GF-D8 (cell line): ENCODE measurements around the gene CD200R1L.

Source experiments
- DNase-seq: peaks from one replicate; lab custom pipeline; 2025; lab: John Stamatoyannopoulos, UW

Gene CD200R1L

DNA sequence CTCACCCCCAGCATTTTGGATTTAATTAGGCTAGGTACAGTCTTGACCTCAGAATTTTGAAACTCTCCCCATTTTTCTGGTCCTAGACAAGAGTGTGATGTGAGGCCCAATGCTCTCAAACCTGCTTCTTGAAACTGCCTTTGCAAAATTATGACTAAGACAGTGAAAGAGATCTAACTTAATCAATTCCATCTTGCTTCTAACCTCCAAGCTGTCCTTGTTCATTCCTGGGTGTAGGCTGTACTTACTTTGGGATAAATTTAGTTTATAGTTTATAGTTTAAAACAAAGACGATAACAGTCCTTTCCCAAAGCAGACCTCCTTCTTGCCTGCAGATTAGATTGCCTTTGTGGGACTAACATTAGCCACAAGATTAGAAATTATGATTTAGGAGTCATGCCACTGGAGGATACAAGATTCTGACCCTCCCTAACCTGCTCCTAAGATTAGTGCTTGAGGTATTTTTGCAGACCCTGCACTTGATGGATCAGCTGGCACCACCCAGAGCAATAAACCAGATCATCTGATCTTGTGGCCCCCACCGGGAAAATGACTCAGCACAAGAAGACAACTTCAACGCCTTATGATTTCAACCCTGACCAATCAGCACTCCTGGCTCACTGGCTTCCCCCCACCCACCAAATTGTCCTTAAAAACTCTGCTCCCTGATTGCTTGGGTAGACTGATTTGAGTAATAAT lies 59.6 kb downstream of the CD200R1L start:
- DNase-seq: no peak

DNA sequence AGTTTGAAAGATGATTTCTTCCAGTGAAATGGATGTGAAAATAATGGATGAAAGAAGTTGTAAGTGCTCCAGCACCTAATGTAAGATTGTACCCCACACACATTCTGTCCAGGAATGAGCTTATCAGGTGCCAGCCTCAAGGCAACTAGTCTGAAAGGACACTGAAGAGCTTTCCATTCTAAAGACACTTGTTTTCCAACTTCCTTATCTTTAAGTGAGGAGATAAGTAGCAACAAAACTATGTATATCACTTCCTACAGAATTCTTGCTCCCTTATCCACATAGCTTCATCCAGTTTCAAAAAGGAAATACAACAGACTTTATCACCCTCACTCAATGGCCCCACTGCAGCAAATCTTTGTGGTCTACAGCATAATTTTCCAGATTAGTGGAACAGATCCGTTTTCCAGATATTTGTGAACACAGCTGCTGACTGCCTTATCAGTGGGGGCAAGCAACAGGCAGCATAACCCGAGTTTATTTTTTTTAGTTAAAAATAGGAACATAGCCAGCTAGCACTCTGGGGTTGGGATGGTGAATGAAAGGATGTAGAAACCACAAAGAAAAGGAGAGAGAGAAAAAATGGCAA lies 60.6 kb downstream of the CD200R1L start:
- DNase-seq: no peak

DNA sequence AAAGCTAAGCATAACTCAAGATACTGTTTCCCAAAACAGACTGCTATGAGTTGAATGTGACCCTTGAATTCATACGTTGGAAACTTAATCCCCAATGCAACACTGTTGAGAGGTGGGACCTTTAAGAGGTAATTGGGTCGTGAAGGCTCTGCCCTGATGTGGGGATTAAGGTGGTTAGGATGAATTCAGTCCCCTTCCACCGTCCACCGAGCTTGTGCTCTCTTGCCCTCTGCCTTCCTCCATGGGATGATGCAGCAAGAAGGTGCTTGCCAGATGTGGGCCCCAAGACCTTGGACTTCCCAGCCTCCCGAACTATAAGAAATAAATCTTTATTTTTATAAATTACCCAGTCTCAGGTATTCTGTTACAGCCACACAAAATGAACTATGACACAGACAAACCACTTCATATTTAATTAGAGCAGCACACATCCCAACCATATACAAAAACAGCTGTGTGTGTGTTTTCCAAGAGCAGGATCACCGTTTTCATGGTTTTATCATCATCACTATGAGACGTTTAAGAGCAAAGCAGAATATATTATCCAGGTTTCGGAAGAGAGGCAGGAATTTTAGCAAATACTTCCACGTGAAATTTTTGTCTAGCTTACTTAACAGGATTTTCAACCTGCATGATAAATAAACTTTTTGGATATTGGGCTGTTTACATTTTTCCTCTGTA lies 61.2 kb downstream of the CD200R1L start:
- DNase-seq: no peak

DNA sequence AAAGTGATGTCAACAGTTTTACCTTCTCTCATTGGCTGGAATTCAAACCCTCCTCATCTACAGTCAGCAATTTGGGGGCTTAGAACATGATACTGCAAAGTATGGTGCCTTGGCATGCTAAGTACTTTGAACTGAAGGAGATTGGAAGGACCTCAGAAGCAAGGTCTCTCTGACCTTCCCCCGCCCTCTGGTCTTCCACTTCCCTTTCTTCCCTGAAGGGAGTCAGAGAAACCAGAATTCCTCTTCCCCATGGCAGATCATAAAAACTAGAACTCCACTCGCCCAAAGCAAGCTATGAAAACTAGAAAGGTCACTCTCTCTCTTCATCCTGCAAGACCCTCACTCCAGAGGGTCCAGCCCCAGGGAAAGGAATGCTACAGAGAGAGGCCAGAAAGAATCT lies 64.2 kb downstream of the CD200R1L start:
- DNase-seq: no peak

DNA sequence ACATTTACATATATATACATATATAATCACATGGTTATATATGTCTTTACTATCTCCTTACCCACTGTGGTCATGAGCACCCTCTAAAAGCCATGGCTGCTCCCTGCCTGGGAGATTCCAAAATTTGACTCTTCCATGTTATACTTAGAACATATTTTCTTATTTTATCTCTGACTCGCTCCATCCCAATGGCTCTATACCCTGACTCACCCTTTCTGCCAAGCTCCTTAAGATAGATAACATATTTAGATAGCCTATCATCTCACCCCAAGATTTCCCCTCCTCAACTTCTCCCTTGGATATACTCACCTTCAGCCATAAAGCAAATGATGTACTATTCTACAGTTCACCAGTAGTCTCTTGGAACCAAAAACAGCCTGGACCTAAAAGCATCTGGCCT lies 65.1 kb downstream of the CD200R1L start:
- no peak for DNase-seq

DNA sequence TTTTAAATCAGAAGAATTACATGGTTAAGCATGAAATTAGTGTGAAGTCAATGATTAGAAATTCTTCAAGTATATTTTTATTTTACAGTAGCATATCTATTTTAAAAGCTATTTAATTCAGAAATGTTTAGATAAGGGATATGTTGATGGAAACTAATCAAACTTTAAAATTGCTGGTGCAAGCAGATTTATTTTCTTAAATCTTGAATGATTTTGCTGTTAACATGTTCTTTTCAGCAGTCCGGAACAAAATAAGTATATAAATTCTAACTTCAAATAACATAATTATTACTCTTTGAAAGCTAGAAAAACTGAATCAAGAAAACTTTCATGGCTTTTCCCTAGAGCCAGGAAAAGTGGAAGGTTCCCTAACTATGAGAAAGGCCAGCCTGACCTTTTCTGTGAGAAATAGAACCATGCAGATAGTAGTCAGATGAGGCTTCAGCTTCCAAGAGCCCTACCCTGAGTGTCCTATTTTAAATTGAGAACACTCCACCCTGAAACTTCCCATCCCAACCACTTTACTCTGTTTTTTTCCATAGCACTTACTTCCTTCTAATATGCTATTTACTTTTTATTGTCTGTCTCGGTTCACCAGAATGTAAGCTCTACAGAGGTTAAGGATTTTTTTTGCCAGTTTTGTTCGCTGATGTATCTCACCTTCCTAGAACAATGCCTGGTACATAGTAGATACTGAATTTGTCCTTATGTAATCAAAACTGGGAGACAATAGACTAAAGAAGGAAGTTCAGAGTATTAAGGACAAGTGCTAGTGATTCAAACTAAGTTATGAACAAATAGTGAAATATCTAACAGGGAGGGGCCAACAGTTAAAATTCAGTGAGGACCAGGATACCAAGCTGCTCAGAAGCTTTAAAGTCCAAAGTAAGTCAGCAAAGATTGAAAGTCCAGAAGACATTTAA lies 66.8 kb downstream of the CD200R1L start:
- DNase-seq: no peak

DNA sequence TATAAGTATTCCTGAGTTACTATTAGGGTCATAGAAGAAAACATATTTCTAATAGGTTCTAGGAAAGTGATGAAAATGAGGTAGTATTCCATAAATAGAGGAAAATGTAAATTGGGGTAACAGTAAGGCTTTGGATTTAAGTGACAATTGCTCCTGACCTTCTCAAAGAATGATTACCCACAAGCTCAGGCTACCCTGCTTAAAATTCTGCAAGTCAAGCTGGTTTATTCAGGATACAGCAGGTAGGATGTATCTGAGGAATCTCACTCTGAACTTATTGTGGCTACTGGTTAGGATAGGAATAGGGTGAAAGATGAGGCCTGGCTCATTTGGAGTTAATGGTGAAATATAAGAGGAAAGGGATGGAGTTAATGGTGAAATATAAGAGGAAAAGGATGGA lies 67.7 kb downstream of the CD200R1L start:
- no peak for DNase-seq

DNA sequence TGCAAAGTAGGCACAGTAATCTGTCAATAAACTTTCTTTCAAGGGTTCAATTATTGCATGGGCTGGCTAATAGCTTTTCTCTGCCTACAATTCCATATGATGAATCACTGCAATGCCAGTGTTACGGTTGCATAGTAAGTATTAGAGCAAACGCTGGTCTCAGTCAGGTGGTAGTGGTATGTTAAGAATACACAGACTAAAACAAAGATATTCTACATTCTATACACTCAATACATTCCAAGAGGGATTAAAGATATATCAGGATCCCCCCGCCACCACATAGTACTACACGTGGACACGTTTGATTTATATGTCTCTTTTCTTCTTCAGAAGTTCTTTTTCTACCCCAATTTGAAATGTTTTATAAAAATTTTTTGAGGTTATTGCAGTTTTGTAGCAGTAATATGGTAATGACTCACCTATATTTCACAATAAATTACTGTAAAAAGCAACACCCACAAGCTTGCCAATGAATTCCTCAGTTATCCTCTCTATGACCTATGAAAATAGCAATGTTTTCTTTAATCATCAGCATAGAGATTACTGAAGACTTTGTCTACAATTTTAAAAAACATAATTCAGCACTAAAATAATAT lies 68.2 kb downstream of the CD200R1L start:
- DNase-seq: no peak

DNA sequence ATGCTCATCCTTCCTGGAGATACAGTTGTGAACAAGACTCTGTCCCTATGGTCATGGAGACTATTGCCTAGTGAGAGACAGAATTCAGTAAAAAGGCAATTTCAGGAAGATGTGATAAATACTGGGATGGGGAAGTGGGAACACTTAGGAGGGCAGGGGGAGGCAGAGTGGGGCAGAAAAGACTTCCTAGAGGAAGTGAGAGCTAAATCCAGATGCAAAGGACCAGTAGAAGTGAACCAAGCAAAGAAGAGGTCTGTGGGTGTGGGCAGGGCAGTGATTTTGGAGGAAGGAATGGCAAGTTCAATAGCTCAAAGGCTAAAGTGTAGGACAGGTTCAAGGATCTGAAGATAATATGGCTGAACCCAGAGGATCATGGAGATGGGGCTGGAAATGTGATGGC lies 68.9 kb downstream of the CD200R1L start:
- no peak for DNase-seq

DNA sequence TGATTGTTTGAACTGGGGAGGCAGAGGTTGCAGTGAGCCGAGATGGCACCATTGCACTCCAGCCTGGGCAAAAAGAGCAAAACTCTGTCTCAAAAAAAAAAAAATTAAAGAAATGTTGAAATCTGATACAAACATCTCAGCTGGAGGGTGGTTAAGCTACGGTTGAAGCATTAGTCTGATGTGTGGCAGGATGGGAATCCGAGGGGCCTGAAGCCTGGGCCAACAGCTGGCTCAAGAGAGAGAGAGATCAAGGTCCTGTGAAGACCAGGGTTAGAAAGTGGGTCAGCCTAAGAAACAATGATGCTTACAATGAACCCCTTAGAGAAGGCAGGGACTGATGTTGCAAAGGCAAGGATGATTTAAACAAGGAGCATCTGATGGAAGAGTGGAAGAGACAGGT lies 69.8 kb downstream of the CD200R1L start:
- DNase-seq: no peak

DNA sequence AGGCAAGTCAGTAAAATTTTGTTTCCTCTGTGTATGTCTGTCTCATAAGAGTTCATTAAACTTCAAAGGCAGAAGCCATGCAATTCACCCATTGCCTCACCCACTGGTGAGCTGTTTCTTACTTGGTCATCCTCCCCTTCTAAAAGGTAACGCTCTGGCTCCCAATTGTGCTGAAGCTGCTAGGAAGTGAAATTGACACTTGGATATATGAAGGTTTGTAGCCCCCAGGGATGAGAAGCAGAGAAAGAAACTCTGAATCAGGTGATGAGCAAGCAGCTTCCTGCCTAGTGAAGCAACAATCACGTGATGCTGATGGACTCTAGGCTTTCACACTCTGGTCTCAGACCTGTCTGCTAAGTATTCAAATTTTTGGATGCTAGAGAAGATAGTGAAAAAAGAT lies 70.7 kb downstream of the CD200R1L start:
- no peak for DNase-seq

DNA sequence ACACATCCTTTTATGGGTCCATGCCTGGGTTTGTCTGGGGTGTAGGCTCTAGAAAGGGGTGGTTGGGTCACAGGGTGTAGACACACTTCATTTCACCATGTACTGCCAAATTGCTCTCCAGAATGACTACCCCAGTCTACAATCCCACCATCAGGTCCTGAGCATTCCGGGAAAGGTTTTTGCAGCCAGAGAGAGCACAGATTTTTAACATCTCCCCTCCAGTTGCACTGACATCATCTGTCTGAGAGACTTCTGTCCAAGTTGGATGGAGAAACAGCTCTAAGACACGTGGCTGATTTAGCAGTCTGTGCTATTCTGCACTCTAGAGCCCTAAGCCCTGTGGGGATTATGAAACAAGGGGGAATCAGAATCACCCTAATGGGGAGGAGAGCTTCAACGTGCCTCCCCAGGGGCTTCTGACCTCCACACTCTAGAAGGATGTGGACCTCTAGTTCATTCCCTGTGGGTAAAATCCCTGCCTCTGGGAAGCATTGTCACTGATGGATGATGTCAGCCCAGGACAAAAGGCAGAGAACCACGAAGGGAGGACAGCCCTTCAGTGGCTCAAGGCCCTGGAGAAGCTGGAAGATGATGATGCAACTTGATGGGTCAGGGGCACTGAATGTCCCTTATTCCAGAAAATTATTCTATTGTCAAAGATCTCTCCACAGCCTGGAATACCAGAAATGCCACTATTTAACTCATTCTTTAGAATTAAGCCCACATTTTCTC lies 71.5 kb downstream of the CD200R1L start:
- no peak for DNase-seq

DNA sequence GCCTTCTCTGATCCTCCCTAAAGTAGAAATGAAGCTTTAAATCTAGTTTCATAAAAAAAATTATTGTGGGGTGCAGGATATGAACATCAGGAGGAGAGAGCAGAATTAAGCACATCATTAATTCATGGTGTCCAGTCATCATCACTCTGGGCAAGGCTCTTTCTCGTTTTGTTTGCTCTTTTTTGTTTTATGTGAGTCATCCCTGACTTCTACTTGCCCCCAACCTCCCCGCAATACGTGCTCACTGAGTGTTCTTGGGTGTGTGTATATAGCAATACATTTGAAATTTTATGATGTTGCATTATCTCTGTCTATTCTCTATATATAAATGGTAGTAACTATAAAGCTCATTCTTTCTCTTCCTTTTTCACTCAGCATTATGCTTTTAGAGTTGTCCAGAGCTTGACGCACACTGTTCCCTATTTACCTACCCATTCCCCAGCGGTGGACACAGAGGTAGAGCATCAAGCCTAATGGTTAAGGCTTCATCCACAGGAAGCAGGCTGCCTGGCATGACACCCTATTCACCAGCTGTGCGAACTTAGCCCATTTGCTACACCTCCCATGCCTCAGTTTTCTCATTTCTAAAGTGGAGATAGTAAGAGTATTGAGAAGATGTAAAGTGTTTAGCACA lies 72.3 kb downstream of the CD200R1L start:
- DNase-seq: no peak

DNA sequence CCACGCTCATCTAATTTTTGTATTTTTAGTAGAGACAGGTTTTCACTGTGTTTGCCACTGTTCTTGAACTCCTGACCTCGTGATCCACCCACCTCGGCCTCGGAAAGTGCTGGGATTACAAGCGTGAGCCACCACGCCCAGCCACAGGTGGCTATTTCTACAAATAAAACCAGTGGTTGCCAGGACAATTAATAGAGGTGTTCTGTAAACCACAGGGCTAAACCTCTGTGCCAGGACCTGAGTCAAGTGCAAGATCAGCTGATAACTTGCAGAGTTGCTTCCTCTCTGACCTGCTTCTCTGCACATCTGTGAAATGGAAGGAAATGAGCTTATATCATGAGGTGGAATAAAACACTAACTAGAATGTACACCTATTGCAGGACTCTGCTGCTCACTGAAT lies 72.8 kb downstream of the CD200R1L start:
- DNase-seq: no peak

DNA sequence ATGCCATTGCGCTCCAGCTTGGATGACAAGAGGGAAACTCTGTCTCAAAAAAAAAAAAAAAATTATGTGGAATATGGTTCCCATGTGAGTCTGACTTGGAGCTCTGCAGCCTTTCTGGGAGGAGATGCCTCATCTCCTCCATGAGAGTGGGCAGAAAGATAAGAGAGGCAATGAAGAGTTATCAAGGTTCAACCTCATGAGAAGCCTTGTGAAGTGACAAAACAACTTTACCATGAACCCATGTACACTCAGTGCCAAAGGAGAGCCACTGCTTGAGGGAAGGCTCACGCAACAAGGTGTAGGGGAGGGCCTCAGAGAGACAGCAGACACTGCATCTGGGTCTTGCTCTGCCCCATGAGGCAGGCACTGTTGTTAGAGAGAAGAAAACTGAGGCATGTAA lies 75.7 kb downstream of the CD200R1L start:
- no peak for DNase-seq

DNA sequence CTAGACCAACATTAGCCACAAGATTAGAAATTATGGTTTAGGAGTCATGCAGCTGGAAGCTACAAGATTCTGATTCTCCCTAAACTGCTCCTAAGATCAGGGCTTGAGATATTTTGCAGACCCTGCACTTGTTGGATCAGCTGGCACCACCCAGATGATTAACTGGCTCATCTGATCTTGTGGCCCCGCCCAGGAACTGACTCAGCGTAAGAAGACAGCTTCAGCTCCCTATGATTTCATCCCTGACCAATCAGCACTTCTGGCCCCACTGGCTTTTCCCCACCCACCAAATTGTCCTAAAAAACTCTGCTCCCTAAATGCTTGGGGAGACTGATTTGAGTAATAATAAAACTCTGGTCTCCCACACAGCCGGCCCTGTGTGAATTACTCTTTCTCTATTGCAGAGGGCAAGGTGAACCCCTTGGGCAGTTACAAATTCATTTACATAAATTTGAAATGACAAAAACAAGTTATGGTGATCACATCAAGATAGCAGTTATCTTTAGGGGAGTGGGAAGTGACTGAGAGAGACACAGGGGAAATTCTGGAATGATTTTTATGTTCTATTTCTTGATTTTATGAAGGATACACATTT lies 76.5 kb downstream of the CD200R1L start:
- DNase-seq: no peak

DNA sequence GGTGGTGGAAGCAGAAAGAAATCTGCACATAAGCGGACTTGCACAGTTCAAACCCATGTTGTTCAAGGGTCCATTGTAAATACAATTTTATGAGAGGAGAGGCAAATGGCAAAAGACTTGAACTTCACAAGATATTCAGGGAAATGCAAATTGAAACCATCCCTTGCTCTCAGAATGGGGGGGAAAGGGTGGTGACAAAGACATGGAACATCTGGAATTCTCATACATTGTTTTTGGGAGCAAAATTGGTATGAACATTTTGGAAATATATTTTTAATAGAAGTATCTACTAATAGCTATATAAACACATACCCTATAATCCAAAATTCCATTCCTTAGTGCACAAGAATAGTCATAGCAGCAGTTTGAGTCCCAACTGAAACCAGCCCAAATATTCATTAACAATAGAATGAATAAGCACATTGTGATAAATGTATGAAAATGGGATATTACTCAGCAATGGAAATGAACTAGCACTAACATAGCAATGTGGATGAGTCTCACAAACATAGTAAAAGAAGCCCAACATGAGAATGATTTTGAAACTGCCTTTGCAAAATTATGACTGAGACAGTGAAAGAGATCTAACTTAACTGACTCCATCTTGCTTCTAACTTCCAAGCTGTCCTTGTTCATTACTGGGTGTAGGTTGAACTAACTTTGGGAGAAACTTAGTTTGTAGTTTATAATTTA lies 77.2 kb downstream of the CD200R1L start:
- DNase-seq: no peak

DNA sequence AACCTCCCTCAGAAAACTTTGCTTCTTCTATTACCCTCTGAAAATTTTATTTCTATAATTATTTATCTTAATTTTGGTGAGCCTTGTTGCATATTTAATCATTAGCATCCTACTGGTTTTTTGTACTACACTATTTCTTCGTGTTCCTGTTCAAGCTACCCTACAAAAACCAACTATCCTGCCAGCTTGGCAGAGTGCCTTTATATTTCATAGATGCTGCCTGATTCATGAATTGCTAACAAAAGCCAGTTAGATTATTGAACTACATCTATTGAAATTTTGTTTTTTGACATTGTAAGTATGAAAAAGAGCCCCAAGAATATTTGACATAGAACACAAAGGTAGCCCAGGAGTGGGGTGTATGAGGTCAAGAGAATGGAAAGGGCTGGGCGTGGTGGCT lies 78.9 kb downstream of the CD200R1L start:
- DNase-seq: no peak

DNA sequence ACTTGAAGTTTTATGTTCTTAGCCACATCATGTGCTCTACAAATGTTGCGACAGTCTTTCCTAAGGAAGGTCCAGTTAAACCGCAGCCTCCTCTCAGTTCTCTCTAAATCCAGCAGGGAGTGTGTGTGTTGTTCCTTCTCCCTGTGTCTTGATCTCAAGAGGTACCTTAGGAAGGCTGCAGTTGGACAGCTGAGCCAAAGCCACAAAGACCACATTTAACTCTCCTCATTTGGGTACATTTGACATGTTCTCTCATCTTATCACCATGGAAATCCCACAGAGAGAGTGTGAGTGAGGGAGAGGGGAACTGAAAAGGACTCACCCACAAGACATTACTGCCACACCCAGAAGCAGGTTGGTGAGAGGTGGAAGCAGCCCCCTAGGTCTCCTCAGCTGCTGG lies 79.5 kb downstream of the CD200R1L start:
- DNase-seq: no peak
